OCI-LY7 (cell line): Measurements from ENCODE around the gene ARHGAP26.

Experiments
- EZH2phosphoT487 ChIP-seq: fragments of 200-600 bp; sonication (generic); IDR thresholded peaks from 2 replicates; pipeline ENCODE4 v1.6.1; 2018; ENCODE audit warnings: low read depth, borderline replicate concordance, mild to moderate bottlenecking, mixed run types, antibody characterized with exemption, low read length, moderate library complexity, mixed read lengths
- TF ChIP-seq, protein P1 (sequence below): fragments of 200-600 bp; sonication (generic); conservative IDR thresholded peaks from 2 replicates; pipeline ENCODE4 v1.5.1; 2014; ENCODE audit warnings: mild to moderate bottlenecking, antibody characterized with exemption, low read length, moderate library complexity, mixed read lengths

- no peak for TF ChIP-seq EZH2phosphoT487
- TF ChIP-seq, protein P1, sequence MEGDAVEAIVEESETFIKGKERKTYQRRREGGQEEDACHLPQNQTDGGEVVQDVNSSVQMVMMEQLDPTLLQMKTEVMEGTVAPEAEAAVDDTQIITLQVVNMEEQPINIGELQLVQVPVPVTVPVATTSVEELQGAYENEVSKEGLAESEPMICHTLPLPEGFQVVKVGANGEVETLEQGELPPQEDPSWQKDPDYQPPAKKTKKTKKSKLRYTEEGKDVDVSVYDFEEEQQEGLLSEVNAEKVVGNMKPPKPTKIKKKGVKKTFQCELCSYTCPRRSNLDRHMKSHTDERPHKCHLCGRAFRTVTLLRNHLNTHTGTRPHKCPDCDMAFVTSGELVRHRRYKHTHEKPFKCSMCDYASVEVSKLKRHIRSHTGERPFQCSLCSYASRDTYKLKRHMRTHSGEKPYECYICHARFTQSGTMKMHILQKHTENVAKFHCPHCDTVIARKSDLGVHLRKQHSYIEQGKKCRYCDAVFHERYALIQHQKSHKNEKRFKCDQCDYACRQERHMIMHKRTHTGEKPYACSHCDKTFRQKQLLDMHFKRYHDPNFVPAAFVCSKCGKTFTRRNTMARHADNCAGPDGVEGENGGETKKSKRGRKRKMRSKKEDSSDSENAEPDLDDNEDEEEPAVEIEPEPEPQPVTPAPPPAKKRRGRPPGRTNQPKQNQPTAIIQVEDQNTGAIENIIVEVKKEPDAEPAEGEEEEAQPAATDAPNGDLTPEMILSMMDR = no peak
Observed at GRCh38 chr5:142939006-142939405, 168.8 kb downstream of the ARHGAP26 start.
